Fibroblast of mammary gland (primary cell): ENCODE results near the gene ITPK1.

Source experiments
- DNase-seq: peaks from one replicate; pipeline ENCODE4 v3.0.0-alpha.2; 2010; ENCODE audit warnings: low read depth
- H3K4me3 ChIP-seq: 2 replicates; pipeline ENCODE4 v1.5.1; 2011; ENCODE audit warnings: low read depth, mild to moderate bottlenecking, low read length, moderate library complexity; ENCODE audit not compliant: control insufficient read depth
- TF ChIP-seq, protein P1 (sequence below): conservative IDR thresholded peaks from 2 replicates; pipeline ENCODE4 v1.5.1; 2011; ENCODE audit warnings: low read depth, low read length, inconsistent platforms; ENCODE audit not compliant: control insufficient read depth, insufficient read depth

The ITPK1 gene

DNA sequence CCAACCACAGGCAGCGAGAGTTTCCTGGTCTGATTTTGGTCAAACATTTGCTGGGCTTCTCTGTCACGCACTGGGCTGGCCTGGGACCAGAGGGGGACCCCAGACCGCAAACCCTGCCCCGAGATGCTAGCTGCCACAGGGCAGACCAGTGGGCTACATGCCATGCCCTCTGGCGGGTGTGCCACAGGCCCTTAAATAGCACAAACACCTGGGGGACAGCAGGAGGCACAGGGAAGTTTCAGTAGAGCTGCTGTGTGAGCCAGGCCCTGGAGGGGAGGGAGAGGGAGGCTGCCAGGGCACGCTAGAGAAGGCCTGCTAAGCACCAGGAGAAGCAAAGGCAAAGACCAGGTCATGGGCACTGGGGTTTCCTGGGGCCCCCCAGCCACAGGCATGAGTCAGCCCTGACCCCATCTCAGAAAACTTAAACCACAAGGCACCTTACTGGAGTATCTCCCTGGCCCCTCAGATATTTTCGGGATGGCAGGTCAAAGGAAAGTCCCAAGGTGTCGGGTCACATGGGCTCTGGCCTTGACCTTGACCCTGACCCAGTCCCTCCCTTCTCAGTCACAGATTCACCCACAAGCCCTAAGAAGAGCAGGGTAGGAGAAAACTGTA lies 29.2 kb downstream of the ITPK1 start:
- DNase-seq, result no peak
- TF ChIP-seq, protein P1, sequence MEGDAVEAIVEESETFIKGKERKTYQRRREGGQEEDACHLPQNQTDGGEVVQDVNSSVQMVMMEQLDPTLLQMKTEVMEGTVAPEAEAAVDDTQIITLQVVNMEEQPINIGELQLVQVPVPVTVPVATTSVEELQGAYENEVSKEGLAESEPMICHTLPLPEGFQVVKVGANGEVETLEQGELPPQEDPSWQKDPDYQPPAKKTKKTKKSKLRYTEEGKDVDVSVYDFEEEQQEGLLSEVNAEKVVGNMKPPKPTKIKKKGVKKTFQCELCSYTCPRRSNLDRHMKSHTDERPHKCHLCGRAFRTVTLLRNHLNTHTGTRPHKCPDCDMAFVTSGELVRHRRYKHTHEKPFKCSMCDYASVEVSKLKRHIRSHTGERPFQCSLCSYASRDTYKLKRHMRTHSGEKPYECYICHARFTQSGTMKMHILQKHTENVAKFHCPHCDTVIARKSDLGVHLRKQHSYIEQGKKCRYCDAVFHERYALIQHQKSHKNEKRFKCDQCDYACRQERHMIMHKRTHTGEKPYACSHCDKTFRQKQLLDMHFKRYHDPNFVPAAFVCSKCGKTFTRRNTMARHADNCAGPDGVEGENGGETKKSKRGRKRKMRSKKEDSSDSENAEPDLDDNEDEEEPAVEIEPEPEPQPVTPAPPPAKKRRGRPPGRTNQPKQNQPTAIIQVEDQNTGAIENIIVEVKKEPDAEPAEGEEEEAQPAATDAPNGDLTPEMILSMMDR, result no peak
- H3K4me3 ChIP-seq, result no peak overlapping the region

DNA sequence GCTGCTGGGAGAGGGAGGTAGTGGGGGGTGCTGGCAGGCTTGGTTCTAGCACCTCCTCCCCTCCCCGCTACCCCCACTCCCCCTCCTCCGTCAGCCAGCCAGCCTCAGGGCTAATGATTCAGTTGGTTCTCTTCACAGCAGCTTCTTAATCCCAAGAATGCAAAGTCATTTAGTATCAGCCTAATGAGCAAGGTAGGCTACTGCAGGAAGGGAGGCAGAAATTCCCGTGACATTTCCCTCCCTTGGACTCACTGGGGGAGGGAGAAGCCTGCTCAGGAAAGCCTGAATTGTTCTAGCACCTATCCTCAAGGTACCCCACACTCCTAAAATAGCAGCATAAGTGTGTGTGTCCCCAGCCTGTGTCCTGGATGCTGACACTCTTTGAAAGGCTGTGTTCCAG lies 29.8 kb downstream of the ITPK1 start:
- no peak overlapping the region for H3K4me3 ChIP-seq
- TF ChIP-seq, protein P1, result no peak
- DNase-seq, result no peak

- TF ChIP-seq, protein P1, result no peak
- H3K4me3 ChIP-seq, result no peak overlapping the region
- DNase-seq, result no peak
These were observed 30.6 kb downstream of the ITPK1 start for GRCh38 chr14:93084866-93085857.

DNA sequence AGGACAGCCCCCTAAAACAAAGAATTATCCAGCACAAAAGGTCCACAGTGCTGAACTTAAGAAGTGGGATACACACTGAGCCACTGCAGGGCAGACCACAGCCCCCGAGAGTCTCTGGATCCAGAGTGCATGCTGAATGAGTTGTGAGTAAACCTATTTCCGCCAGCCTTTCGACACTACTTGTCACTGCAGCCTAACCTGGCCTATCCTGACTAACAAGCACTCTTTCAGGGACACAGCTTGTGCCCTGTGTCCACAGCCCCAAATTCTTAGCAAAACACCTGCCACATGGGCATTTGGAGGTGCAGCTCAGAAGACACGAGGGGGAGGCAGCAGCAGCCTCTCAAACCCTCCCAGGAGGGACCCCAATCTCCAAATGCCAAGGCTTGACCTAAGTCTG lies 31.3 kb downstream of the ITPK1 start:
- no peak overlapping the region for H3K4me3 ChIP-seq
- DNase-seq, result no peak
- TF ChIP-seq, protein P1, result no peak

DNA sequence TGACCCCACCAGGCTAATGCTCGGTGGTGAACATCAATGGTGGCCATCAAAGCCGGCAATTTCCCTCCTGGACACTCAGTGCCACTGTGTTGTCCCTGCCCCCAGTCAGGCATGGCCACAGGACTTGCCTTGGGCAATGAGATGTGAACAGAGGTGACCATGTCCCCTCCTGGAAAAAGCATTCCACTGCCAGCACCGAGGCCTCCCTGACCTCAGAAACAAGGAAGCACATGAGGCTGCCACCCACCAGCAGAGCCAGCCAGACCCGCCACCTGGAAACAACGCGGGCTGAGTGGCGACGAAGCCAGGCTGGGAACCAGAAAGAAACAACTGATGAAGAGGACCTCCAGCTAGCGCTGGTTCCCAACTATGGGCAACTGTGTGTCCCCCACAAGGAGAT lies 31.8 kb downstream of the ITPK1 start:
- TF ChIP-seq, protein P1, result no peak
- no peak for DNase-seq
- H3K4me3 ChIP-seq, result no peak overlapping the region

DNA sequence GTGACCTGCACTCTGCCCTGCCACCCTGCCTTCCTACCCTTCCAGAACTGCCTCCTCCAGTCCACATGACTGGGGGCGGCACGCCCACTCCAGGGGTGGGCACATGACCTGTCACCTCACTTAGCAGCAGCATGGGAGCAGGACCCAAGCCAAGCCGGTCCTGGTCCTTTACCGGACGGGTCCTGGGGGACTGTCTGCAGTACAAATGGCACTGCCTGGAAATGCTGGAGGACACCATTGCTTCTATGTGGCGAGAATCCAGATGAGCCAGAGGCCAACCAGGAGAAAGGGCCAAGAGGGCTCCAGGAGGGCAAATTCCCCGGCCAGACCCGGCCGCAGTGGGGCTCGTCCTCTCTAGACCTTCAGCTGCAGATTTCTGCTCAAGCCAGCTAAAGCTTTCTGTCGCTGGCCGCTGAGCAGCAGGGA lies 33.1 kb downstream of the ITPK1 start:
- TF ChIP-seq, protein P1, result no peak
- DNase-seq, result no peak
- no peak overlapping the region for H3K4me3 ChIP-seq
